Ishikawa (cell line): ENCODE results near the gene TMEM253.

Source experiments
- CEBPB ChIP-seq: IDR thresholded peaks from 2 replicates; pipeline ENCODE4 v1.6.1; 2012
- CREB1 ChIP-seq: IDR thresholded peaks from 2 replicates; pipeline ENCODE4 v1.6.1; 2012; ENCODE audit warnings: low read depth
- EGR1 ChIP-seq: IDR thresholded peaks from 2 replicates; pipeline ENCODE4 v1.6.1; 2012
- EP300 ChIP-seq: IDR thresholded peaks from 2 replicates; pipeline ENCODE4 v1.6.1; 2012; ENCODE audit warnings: borderline replicate concordance
- FOXM1 ChIP-seq: IDR thresholded peaks from 2 replicates; pipeline ENCODE4 v1.6.1; 2012; ENCODE audit warnings: low read depth, borderline replicate concordance
- RAD21 ChIP-seq: IDR thresholded peaks from 2 replicates; pipeline ENCODE4 v1.6.1; 2012; ENCODE audit warnings: low read depth
- TAF1 ChIP-seq: IDR thresholded peaks from 2 replicates; pipeline ENCODE4 v1.6.1; 2012; ENCODE audit warnings: low read depth, mild to moderate bottlenecking
- TCF12 ChIP-seq: IDR thresholded peaks from 2 replicates; pipeline ENCODE4 v1.6.1; 2012; ENCODE audit warnings: low read depth
- TF ChIP-seq, protein P1 (sequence below): IDR thresholded peaks from 2 replicates; pipeline ENCODE4 v1.6.1; 2012

DNA sequence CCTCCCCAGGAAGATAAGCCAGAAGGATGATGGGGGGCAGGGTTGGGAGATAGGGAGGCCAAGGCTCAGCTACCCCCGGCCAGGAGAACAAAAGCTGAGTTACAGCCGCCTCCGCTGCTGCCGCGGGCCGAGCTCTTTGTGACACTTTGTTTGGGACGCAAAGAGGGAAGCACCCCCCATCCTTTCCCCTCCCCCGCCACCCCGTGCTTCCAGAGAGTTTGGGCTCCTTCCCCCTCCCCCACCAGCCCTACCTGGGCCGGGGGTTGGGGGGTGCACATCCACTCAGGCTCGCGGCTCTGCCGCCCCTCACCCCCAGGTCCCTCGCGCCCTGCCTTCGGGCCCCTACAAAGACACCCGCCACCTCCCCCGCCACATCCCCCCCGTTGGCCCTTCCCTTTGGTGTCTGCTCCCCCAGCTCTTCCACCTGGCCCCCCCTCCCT lies 3.2 kb upstream of the TMEM253 start:
- TF ChIP-seq EP300 (no peak), RAD21 (no peak), CREB1 (no peak), EGR1 (no peak), TAF1 (no peak), CEBPB (no peak), FOXM1 (no peak), TCF12 (no peak)
- TF ChIP-seq, protein P1, sequence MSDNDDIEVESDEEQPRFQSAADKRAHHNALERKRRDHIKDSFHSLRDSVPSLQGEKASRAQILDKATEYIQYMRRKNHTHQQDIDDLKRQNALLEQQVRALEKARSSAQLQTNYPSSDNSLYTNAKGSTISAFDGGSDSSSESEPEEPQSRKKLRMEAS, result no peak
